K562 (cell line): Measurements from ENCODE around the gene ARIH1. TPM values are rescaled to one million over a fixed set of nuclear protein-coding genes. Genes with fewer than 3 reads are reported as not detected.

Experiments used
- ATAC-seq: fragments of 200-7000 bp; cut with Tn5 transposase; 3 replicates; pipeline ENCODE4 v1.9.1; 2020; ENCODE audit warnings: moderate library complexity
- BruUV-seq: library from RNA; stranded (reverse); fragments of 400-500 nt; replicated peaks from 2 replicates; lab custom pipeline; 2021; lab: Mats Ljungman, UMichigan
- CTCF ChIA-PET: fragments of 300-600 bp; formaldehyde crosslinking; extraction: SDS; loops from one replicate; lab custom pipeline; 2021; ENCODE audit warnings: low intra/inter-chr PET ratio; lab: Yijun Ruan, JAX
- POLR2A ChIA-PET: fragments of 300-600, 350-650 bp; sonication (Branson Sonifier 250); formaldehyde crosslinking; extraction: SDS; loops from one replicate; lab custom pipeline; 2021; ENCODE audit warnings: antibody characterized with exemption, inconsistent platforms; lab: Yijun Ruan, JAX
- DNase-seq, 4 experiments: peaks; one replicate each; pipeline versions ENCODE4 v3.0.0 to v3.0.0-alpha.2; 2011 to 2018; ENCODE audit warnings: low spot score in 3 of 4, mixed read lengths in 3 of 4; ENCODE audit errors: extremely low read depth in 1 of 4
- FAIRE-seq: peaks from 2 replicates; lab custom pipeline; 2011; peaks lifted over from hg19 to GRCh38; lab: Jason Lieb, UNC
- H2AFZ ChIP-seq: 2 replicates; pipeline ENCODE4 v1.6.0; 2011; ENCODE audit warnings: low read depth, low read length, control low read depth, inconsistent platforms
- H3K27ac ChIP-seq: fragments of 200-600 bp; 3 replicates; pipeline ENCODE4 v1.8.0; 2011; ENCODE audit warnings: low read depth, mild to moderate bottlenecking, control low read depth, inconsistent platforms, low read length, moderate library complexity, mixed read lengths; ENCODE audit errors: extremely low read depth
- H3K27me3 ChIP-seq, 2 experiments: fragments of 300-600 bp in 1 of 2; 2 replicates in 1 of 2; 3 replicates in 1 of 2; pipeline versions ENCODE4 v1.6.0 to v1.8.0; 2011; ENCODE audit warnings: inconsistent platforms in 2 of 2, low read length in 2 of 2, mild to moderate bottlenecking in 1 of 2, mixed read lengths in 1 of 2, moderate library complexity in 1 of 2; ENCODE audit not compliant: control insufficient read depth in 2 of 2, insufficient read depth in 2 of 2
- H3K36me3 ChIP-seq: fragments of 300-600 bp; 3 replicates; pipeline ENCODE4 v1.8.0; 2011; ENCODE audit warnings: mild to moderate bottlenecking, low read length, inconsistent platforms; ENCODE audit not compliant: control insufficient read depth, insufficient read depth
- H3K4me1 ChIP-seq, 2 experiments: fragments of 200-600 bp in 1 of 2; replicated peaks in 1 of 2; 2 replicates in 1 of 2; 3 replicates in 1 of 2; pipeline versions ENCODE4 v1.5.1 to v1.8.0; 2011; ENCODE audit warnings: inconsistent platforms in 2 of 2, low read length in 2 of 2, mild to moderate bottlenecking in 1 of 2, mixed read lengths in 1 of 2, moderate library complexity in 1 of 2; ENCODE audit not compliant: control insufficient read depth in 2 of 2, insufficient read depth in 2 of 2
- H3K4me2 ChIP-seq: 2 replicates; pipeline ENCODE4 v1.6.1; 2011; ENCODE audit warnings: low read length, control low read depth, inconsistent platforms, mixed read lengths; ENCODE audit not compliant: insufficient read depth
- H3K4me3 ChIP-seq: fragments of 200-600 bp; sonication (generic), shearing (Covaris generic); 2 replicates; pipeline ENCODE4 v1.5.1; 2016; ENCODE audit warnings: control low read depth, inconsistent platforms
- H3K79me2 ChIP-seq: fragments of 200-600 bp; 3 replicates; pipeline ENCODE4 v1.8.0; 2011; ENCODE audit warnings: low read length, inconsistent platforms; ENCODE audit not compliant: control insufficient read depth, insufficient read depth
- H3K9ac ChIP-seq, 2 experiments: 2 replicates each; pipeline versions ENCODE4 v1.6.0 to v1.6.1; 2011; ENCODE audit warnings: low read depth in 2 of 2, low read length in 2 of 2, control low read depth in 1 of 2, inconsistent platforms in 1 of 2, mild to moderate bottlenecking in 1 of 2, mixed read lengths in 1 of 2; ENCODE audit not compliant: insufficient read depth in 1 of 2
- H3K9me1 ChIP-seq: one replicate; pipeline ENCODE4 v1.6.0; 2011; ENCODE audit warnings: inconsistent platforms, mild to moderate bottlenecking, low read length, moderate library complexity; ENCODE audit not compliant: control insufficient read depth, insufficient read depth
- H3K9me3 ChIP-seq: replicated peaks from 2 replicates; pipeline ENCODE4 v1.5.1; 2011; ENCODE audit warnings: low read depth, low read length, inconsistent platforms; ENCODE audit not compliant: control insufficient read depth, insufficient read depth
- H4K20me1 ChIP-seq: replicated peaks from 2 replicates; pipeline ENCODE4 v1.6.1; 2011; ENCODE audit warnings: low read length, inconsistent platforms, mixed read lengths; ENCODE audit not compliant: control insufficient read depth, insufficient read depth
- CHD7 ChIP-seq: fragments of 200-600 bp; sonication (generic); IDR thresholded peaks from one replicate; pipeline ENCODE4 v1.6.1; 2012; ENCODE audit warnings: mild to moderate bottlenecking, low read depth, low read length, inconsistent platforms
- NFYB ChIP-seq: IDR thresholded peaks from 2 replicates; pipeline ENCODE4 v1.6.1; 2011; ENCODE audit warnings: mild to moderate bottlenecking, moderate library complexity; ENCODE audit not compliant: insufficient read length; ENCODE audit errors: extremely low read depth
- U2AF2 ChIP-seq: fragments of 200-400 bp; formaldehyde crosslinking; optimal IDR thresholded peaks from 2 replicates; pipeline ENCODE3; 2017; ENCODE audit warnings: low read depth, mild to moderate bottlenecking, low read length
- ZNF224 ChIP-seq: sonication (generic); formaldehyde crosslinking; IDR thresholded peaks from 2 replicates; pipeline ENCODE4 v1.8.0; 2022; ENCODE audit warnings: mild to moderate bottlenecking, missing genetic modification reagents
- ZNF395 ChIP-seq: fragments of 200-800 bp; sonication (Bioruptor generic); IDR thresholded peaks from 2 replicates; pipeline ENCODE4 v1.6.1; 2017; ENCODE audit warnings: missing genetic modification characterization, missing compliant biosample characterization
- WGBS: fragments of 100-300 bp; shearing (Covaris generic); methylation state at CpG from one replicate; pipeline ENCODE4 v1.1.6; 2016; ENCODE audit warnings: low coverage, mixed read lengths; ENCODE audit not compliant: insufficient coverage; ENCODE audit errors: missing lambda C conversion rate; 5-methylcytosine and 5-hydroxymethylcytosine counted together
- in situ Hi-C: fragments of 300-500 bp; cut with MboI; formaldehyde crosslinking; loops from 4 replicates; pipeline ENCODE4 v1.15.0; 2018; ENCODE audit warnings: inconsistent platforms, mixed read lengths
- intact Hi-C: fragments of 100-400 bp; cut with micrococcal nuclease; formaldehyde crosslinking; loops from 2 replicates; pipeline ENCODE4 v1.14.2; 2022
- polyA plus RNA-seq, 8 experiments: library from polyadenylated mRNA; depleted of rRNA in 4 of 8; stranded (reverse) in 5 of 8; unstranded in 3 of 8; fragments of >200 nt; fragmentation: Nextera tagmentation in 2 of 8; fragmentation: Illumina TruSeq in 1 of 8; extraction: Ambion mirVana in 2 of 8; extraction: Trizol in 1 of 8; gene quantifications; 2 replicates each; pipeline versions ENCODE4 v1.2.1 to v1.2.3, GENCODE V29; 2011 to 2014; ENCODE audit warnings: inconsistent platforms in 1 of 8, missing spikeins in 1 of 8
- total RNA-seq, 7 experiments: library from RNA; depleted of rRNA in 6 of 7; stranded (reverse); fragments of >200 nt in 6 of 7; fragmentation: Illumina TruSeq in 2 of 7; extraction: Trizol in 2 of 7; gene quantifications; 2 replicates each; pipeline versions ENCODE4 v1.2.1 to v1.2.3, GENCODE V29; 2011 to 2021; ENCODE audit warnings: low replicate concordance in 1 of 7

ARIH1 gene
- total and polyA plus RNA-seq, 9 of the 15 experiments (the other 6 are each of a cell fraction or from before 2014, with no cell fraction given) = 17.7 to 125 (median 31.4) TPM

- no peak for TF ChIP-seq ZNF395 (CRISPR knock-in tag)
- TF ChIP-seq, all 486 proteins: peak for 0
Measured at GRCh38 chr15:72486144-72486543, 12.0 kb downstream of the ARIH1 start (continued).

- no peaks in the 10 kb centered on the region for H3K9me3 ChIP-seq
- no peak overlapping the region for H2AFZ ChIP-seq
- H3K9me1 ChIP-seq = no peaks in the 10 kb centered on the region
- H3K36me3 ChIP-seq = peaks cover 23% of the 10 kb centered on the region; the same call in 2 of the 3 replicates
- 67% methylated on average over 1 of the region's 1 CpG for WGBS
- ChIA-PET CTCF (no interaction called here), POLR2A (interaction anchor here (0.6 to 1.8 kb wide), 3 partner anchors 12 to 207 kb away, joined by 3 to 7 read pairs (median 4); no protein-coding TSS in a partner anchor)
- no TSS peak for BruUV-seq
- peaks cover 0 to 4% of the 10 kb centered on the region in 2 experiments; a peak in 1 of 5 replicates for H3K4me1 ChIP-seq
- H3K9ac ChIP-seq = no peak overlapping the region
- no peak overlapping the region for H3K4me2 ChIP-seq
- no peaks in the 10 kb centered on the region; the same call in 1 of the 2 replicates for H4K20me1 ChIP-seq
- ATAC-seq = no peak
- H3K79me2 ChIP-seq = peaks cover 94% of the 10 kb centered on the region
- intact Hi-C loops (no loop called here), in situ Hi-C loops (no loop called here)
- H3K27ac ChIP-seq = no peak overlapping the region
- no peak overlapping the region for H3K4me3 ChIP-seq
- no peaks in the 10 kb centered on the region for H3K27me3 ChIP-seq
- no peak for DNase-seq
- no peak for FAIRE-seq
- no peak for TF ChIP-seq ZNF224 (CRISPR knock-in tag)
- TF ChIP-seq NFYB = no peak
- no peak for TF ChIP-seq U2AF2
- TF ChIP-seq CHD7 = no peak
Measured at GRCh38 chr15:72487070-72487797, 13.1 kb downstream of the ARIH1 start.
